A549 (cell line): Measurements from ENCODE around the gene PPIF.

Experiments
- BHLHE40 ChIP-seq: IDR thresholded peaks from 2 replicates; pipeline ENCODE4 v1.6.1; 2012; ENCODE audit warnings: low read depth, low read length, inconsistent platforms
- CBX8 ChIP-seq: fragments of 200-600 bp; sonication (generic); IDR thresholded peaks from 2 replicates; pipeline ENCODE4 v1.6.1; 2016
- CEBPB ChIP-seq, 2 experiments: fragments of >200 bp in 1 of 2; sonication (Bioruptor Twin) in 1 of 2; formaldehyde crosslinking in 1 of 2; IDR thresholded peaks; 2 replicates each; pipeline ENCODE4 v1.6.1; 2012 to 2016
- CHD2 ChIP-seq: fragments of 150-350 bp; IDR thresholded peaks from 2 replicates; pipeline ENCODE4 v1.6.1; 2014; ENCODE audit warnings: low read length; ENCODE audit not compliant: partially characterized antibody
- FOXS1 ChIP-seq: fragments of 250-450 bp; sonication (Bioruptor Pico); IDR thresholded peaks from 2 replicates; pipeline ENCODE4 v1.5.0; 2020; ENCODE audit warnings: mild to moderate bottlenecking, moderate library complexity
- JUN ChIP-seq, 2 experiments: fragments of >200 bp; sonication (Bioruptor Twin); formaldehyde crosslinking; IDR thresholded peaks; 2 replicates in 1 of 2; 3 replicates in 1 of 2; pipeline ENCODE4 v1.6.1; 2016 to 2017
- NFE2L2 ChIP-seq: fragments of 150-350 bp; conservative IDR thresholded peaks from 2 replicates; pipeline ENCODE4 v1.6.1; 2014; ENCODE audit warnings: low read length
- POLR2AphosphoS2 ChIP-seq: conservative IDR thresholded peaks from 2 replicates; pipeline ENCODE4 v1.6.1; 2012; ENCODE audit warnings: low read length, improper control_type of control experiment, inconsistent platforms
- RAD21 ChIP-seq, 2 experiments: fragments of >200 bp in 1 of 2; sonication (Bioruptor Twin) in 1 of 2; formaldehyde crosslinking in 1 of 2; IDR thresholded peaks in 1 of 2; conservative IDR thresholded peaks in 1 of 2; 2 replicates in 1 of 2; 3 replicates in 1 of 2; pipeline ENCODE4 v1.6.1; 2012 to 2018; ENCODE audit warnings: inconsistent platforms in 1 of 2
- RFX5 ChIP-seq: fragments of 450-650 bp; IDR thresholded peaks from 2 replicates; pipeline ENCODE4 v1.7.1; 2014; ENCODE audit warnings: antibody characterized with exemption, mild to moderate bottlenecking, moderate library complexity
- SMC3 ChIP-seq: fragments of >200 bp; sonication (Bioruptor Twin); formaldehyde crosslinking; IDR thresholded peaks from 3 replicates; pipeline ENCODE4 v1.6.1; 2018; ENCODE audit warnings: inconsistent platforms
- TP53 ChIP-seq: fragments of 250-450 bp; sonication (Bioruptor Pico); IDR thresholded peaks from 2 replicates; pipeline ENCODE4 v1.5.0; 2021; ENCODE audit warnings: mild to moderate bottlenecking, moderate library complexity
- ZFP36 ChIP-seq: fragments of 450-650 bp; IDR thresholded peaks from 2 replicates; pipeline ENCODE4 v1.6.1; 2014; ENCODE audit warnings: borderline replicate concordance; ENCODE audit not compliant: partially characterized antibody
- TF ChIP-seq, protein P1 (sequence below): fragments of >200 bp; sonication (Bioruptor Twin); formaldehyde crosslinking; IDR thresholded peaks from 3 replicates; pipeline ENCODE4 v1.5.1; 2016

DNA sequence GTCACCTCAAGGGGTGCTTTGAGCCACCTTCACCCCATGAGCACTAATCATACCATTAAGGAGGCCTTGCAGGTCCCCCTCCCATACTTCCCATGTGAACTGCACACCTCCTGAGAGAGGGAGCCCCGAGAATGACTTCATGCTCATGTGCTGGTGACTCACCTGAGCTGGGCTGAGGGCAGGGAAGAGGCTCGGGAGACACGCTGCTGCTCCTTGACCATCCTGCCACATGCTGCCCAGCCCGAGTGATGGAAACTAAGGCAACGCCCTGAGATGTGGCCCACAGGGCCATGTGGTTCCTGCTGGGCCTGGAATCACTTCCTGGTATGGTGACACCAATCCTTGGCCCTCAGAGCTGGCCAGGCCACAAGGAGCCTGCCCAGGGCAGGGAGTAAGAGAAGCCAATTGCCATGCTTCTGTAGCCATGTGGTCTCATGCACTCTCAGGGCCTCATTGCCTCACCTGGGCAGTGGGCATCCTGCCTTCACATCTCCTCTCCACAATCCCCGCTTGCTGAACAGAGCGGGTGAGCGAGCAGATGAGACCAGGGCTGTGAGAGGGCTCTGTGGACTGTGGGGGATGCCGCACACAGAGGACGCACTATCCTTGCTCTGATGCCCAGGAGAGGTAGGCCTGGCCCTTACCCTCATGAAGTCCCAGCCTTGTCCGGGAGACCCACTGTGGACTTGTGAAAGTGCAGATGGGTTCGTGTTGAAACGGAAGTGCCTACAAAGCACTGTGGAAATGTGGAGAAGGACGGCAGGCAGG, 18.3 kb upstream of the PPIF start:
- TF ChIP-seq, protein P1, sequence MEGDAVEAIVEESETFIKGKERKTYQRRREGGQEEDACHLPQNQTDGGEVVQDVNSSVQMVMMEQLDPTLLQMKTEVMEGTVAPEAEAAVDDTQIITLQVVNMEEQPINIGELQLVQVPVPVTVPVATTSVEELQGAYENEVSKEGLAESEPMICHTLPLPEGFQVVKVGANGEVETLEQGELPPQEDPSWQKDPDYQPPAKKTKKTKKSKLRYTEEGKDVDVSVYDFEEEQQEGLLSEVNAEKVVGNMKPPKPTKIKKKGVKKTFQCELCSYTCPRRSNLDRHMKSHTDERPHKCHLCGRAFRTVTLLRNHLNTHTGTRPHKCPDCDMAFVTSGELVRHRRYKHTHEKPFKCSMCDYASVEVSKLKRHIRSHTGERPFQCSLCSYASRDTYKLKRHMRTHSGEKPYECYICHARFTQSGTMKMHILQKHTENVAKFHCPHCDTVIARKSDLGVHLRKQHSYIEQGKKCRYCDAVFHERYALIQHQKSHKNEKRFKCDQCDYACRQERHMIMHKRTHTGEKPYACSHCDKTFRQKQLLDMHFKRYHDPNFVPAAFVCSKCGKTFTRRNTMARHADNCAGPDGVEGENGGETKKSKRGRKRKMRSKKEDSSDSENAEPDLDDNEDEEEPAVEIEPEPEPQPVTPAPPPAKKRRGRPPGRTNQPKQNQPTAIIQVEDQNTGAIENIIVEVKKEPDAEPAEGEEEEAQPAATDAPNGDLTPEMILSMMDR = no peak
- TF ChIP-seq NFE2L2 (no peak), CEBPB (IDR thresholded peaks at IDR 0.05) (no peak), CBX8 (no peak), TP53 (CRISPR knock-in tag) (no peak), FOXS1 (CRISPR knock-in tag) (no peak), JUN (IDR thresholded peaks at IDR 0.05) (no peak), SMC3 (no peak), ZFP36 (no peak), RFX5 (no peak), RAD21 (conservative IDR thresholded peaks at IDR 0.05 in 1 of 2, IDR thresholded peaks at IDR 0.05 in 1 of 2) (no peak), POLR2AphosphoS2 (no peak), CHD2 (no peak), BHLHE40 (no peak)
